22Rv1 (cell line): ENCODE results near the gene CNTLN.

Experiments
- ZFX ChIP-seq: fragments of 450-650 bp; IDR thresholded peaks from 2 replicates; pipeline ENCODE4 v1.6.1; 2017; ENCODE audit warnings: antibody characterized with exemption, borderline replicate concordance
- TF ChIP-seq, protein P1 (sequence below): fragments of 450-650 bp; IDR thresholded peaks from 2 replicates; pipeline ENCODE4 v1.5.1; 2017; ENCODE audit warnings: mild to moderate bottlenecking

DNA sequence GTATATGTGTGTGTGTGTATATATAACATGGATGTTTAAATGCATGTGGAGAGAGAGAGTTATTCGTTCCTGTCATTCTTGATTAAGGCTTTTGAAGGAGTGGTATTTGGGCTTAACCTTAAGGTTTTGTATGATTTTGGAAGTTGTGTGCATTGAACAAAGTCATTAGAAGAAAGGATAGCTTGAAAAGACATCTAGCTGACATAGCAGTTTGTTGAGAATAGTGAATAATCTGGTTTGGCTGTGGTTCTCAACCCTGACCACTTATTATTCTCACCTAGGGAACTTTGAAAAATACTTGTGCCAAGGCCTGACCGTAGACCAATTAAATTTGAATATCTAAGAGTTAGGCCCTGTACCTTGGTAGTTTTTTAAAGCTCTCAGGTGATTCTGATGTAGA is 303.0 kb downstream of the CNTLN start:
- TF ChIP-seq, protein P1, sequence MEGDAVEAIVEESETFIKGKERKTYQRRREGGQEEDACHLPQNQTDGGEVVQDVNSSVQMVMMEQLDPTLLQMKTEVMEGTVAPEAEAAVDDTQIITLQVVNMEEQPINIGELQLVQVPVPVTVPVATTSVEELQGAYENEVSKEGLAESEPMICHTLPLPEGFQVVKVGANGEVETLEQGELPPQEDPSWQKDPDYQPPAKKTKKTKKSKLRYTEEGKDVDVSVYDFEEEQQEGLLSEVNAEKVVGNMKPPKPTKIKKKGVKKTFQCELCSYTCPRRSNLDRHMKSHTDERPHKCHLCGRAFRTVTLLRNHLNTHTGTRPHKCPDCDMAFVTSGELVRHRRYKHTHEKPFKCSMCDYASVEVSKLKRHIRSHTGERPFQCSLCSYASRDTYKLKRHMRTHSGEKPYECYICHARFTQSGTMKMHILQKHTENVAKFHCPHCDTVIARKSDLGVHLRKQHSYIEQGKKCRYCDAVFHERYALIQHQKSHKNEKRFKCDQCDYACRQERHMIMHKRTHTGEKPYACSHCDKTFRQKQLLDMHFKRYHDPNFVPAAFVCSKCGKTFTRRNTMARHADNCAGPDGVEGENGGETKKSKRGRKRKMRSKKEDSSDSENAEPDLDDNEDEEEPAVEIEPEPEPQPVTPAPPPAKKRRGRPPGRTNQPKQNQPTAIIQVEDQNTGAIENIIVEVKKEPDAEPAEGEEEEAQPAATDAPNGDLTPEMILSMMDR: no peak
- TF ChIP-seq ZFX: no peak
